NK-92 treated with Interleukin-12 subunit alpha and Interleukin-12 subunit beta, amount 100 ng/mL, for 24 hours (cell line): Measurements from ENCODE around the gene IFNW1.
"Not testable (repeated sequence)": the region's sequence is repeated elsewhere in the genome, so short reads cannot be mapped to it uniquely, and the experiment has no call there.

Experiments used
- DNase-seq: peaks from one replicate; lab custom pipeline; 2025; lab: John Stamatoyannopoulos, UW

IFNW1 gene

DNA sequence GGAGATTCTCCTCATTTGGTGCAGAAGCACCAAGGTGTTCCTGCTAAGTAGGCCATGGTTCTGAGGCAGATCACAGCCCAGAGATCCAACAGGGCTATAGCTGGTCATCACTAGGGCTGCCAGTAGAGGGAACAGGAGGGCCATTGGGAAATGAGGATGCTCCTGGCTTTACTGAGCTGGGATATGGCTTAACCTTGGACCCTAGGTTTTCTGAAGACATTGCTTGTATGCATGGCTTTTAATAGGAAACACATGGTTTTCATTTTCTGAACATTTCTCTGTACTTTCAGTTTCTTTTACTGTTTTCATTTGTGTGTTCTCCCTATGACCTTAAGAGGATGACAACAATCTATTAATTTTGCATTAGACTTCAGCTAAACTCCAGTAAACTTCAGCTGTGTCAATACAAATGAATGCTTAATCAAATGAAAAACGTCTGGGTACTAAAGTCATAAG lies at the start of gene IFNW1:
TSS of gene IFNW1 (minus strand) at position 406 of the 456 bp plus-strand sequence. CDS start at position 144, 262 bp downstream.
- DNase-seq, result no peak

DNA sequence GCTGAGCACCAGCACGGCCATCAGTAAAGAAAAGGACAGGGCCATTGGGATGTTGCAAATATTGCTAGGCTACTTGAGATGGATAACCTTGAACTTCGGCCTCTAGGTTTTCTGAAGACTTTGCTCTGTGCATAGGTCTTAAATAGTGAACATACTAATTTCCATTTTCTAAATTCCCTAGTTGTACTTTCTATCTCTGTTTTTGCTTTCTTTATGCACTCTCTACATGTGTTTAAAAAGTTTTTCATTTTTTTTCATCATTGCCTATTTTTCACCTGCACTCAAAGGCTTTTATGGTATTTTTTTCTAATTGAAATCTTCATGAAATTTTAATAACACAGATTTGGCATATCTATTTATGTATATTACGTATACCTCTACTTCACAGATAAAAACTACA lies 45.9 kb upstream of the IFNW1 start, which contains the start of gene IFNA4:
TSS of gene IFNA4 (minus strand) at position 101 of the 400 bp plus-strand sequence. CDS start at position 45, 56 bp downstream.
- not testable (repeated sequence) for DNase-seq

DNA sequence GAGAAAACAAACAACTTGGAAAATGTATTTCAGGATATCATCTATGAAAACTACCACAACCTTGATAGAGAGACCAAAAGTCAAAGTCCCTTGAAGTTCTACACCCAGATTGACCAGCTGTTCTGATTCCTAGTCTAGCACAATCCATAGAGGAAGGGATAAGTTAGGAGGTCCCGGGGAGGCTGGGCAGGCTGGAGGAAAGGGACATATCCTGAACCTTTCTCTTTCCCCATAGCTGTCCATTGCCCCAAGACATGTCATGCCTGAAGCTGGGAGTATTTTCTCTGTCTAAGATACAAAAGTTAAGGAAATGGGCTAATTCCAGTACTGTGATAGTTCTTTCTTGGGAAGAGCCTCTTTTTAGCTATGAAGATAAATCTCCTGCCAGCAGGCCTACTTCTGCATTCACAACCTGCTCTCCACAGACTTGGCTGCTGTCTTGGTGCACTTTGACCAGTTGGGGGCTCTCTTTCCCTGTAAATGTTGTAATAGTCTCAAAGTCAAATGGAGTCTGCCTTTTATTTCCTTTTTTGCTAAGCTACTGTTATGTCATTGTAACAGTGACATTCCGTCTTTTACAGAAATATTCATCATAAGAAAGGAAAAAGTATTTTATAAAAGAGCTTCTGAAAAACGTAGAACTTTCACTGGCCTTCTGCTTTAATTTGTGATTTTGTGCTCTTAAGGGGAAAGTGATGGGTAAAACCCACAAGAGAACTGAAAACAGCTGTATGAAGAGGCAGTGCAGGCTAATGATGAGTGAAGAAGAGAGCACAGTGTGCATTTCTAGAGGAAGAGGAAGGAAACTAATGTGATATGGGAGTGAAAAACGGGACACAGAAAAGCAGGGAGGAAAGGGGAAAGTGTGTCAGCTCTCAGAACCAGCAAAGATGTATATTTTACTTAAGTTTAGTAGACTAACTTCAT lies 41.4 kb upstream of the IFNW1 start:
- DNase-seq, result not testable (repeated sequence)

GRCh38 chr9:21174671-21175070 lies 33.0 kb upstream of the IFNW1 start:
- no peak for DNase-seq

GRCh38 chr9:21172156-21172555 lies 30.5 kb upstream of the IFNW1 start:
- no peak for DNase-seq

GRCh38 chr9:21171351-21171750 lies 29.7 kb upstream of the IFNW1 start:
- no peak for DNase-seq

DNA sequence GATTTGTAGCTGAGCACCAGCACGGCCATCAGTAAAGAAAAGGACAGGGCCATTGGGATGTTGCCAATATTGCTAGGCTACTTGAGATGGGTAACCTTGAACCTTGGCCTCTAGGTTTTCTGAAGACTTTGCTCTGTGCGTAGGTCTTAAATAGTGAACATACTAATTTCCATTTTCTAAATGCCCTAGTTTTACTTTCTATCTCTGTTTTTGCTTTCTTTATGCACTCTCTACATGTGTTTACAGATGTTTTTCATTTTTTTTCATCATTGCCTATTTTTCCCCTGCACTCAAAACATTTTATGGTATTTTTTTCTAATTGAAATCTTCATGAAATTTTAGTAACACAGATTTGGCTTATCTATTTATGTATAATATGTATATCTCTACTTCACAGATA lies 24.9 kb upstream of the IFNW1 start, which contains the start of gene IFNA21:
TSS of gene IFNA21 (minus strand) at position 101 of the 400 bp plus-strand sequence. CDS start at position 53, 48 bp downstream.
- DNase-seq, result not testable (repeated sequence)

DNA sequence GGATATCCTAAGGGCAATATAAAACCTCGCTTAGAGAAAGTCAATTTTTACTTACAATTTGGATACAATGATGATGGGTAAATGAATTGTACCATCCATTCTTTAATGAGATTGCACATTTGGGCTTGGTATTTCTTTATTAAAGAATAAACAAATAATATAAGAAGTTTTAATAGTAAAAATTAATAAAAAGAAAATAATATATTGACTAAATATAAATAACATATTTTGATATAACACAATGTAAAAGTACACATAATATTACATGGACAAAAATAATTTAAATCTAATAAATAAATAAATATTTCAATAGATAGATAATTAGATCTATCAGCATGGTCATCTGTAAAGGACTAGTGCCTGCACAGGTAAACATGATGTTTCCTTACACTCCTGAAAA lies 23.9 kb upstream of the IFNW1 start:
- no peak for DNase-seq

DNA sequence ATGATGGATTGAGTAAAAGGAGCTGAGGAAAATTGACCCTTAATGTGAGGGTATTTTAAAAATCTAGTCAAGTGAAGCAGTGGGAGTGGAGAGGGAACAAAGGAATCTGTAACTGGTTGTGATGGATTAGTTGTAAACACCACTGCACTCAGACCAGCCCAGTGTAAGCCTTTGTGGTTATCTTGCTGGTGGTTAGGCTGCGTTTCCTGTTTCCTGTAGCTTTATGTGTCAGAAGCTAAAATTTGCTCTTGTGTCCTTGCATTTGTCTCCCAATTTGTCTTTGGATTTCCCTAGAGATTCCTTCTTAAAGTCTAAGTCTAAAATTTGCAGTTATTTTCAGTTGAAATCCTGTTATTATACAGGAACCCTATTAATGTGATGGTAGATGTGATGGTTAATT lies 18.5 kb upstream of the IFNW1 start:
- peak; percentile 34 for DNase-seq

DNA sequence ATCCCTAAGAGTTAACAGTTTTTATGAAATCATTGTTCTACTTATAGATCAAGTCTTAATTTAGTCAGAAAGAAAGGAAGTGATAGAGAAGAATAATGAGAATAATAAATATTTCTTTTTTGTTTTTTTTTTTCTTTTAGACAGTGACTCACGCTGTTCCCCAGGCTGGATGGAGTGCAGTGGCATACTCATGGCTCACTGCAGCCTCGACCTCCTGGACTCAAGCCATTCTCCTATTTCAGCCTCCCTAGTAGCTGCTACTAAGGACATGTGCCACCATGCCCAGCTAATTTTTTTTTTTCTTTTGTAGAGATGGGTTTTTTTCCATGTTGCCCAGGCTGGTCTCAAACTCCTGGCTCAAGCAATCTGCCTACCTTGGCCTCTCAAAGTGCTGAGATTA lies 13.9 kb upstream of the IFNW1 start:
- DNase-seq, result no peak

DNA sequence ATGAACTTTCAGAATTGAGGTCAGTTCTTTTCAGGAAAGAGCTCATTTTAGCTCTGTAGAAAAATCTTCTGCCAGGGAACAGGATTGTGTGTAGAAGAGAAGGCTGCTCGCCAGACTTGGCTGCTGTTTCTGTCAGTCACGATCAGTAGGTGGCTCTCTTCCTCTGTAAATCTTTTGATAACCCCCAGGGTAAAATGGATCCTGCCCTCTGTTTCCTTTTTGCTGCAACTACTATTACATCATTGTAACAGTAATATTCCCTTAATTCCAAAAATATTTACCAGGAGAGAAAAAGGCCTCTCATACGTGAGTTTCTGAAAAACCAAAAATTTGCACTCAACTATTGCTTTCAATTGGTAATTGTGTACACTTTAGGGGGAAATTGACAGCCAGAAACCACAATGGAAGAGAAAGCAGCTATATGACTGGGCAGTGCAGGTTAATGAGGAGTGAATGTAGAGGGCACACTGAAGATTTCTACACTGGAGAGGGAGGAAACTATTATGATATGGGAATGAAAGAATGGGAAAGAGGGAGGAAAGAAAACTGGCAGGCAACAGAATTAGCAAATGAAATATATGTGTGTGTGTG lies 12.5 kb upstream of the IFNW1 start:
- no peak for DNase-seq

GRCh38 chr9:21153336-21154017 lies 11.8 kb upstream of the IFNW1 start:
- DNase-seq, result no peak

GRCh38 chr9:21144603-21145002 lies 3.0 kb upstream of the IFNW1 start:
- DNase-seq, result no peak

DNA sequence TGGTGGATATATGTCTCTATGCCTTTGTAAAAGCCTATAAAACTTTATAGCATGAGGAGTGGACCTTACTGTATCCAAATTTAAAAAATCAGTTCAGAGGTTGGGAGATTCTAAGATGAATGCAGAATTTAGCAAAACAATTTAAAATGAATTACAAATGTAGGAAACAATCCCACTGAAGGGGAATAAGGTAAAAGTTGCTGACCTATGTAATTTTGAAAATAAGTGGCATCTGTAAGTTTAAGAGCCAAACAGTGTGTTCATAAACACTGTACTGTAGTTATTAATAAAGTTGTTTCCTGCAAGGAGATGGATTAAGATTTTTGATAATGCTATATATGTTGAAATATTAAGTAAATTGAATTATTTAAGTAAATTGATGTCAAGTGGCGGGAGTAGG lies 4.6 kb downstream of the IFNW1 start:
- no peak for DNase-seq

GRCh38 chr9:21135736-21136135 lies 5.9 kb downstream of the IFNW1 start:
- no peak for DNase-seq

GRCh38 chr9:21128186-21128585 lies 13.4 kb downstream of the IFNW1 start:
- DNase-seq, result not testable (repeated sequence)

DNA sequence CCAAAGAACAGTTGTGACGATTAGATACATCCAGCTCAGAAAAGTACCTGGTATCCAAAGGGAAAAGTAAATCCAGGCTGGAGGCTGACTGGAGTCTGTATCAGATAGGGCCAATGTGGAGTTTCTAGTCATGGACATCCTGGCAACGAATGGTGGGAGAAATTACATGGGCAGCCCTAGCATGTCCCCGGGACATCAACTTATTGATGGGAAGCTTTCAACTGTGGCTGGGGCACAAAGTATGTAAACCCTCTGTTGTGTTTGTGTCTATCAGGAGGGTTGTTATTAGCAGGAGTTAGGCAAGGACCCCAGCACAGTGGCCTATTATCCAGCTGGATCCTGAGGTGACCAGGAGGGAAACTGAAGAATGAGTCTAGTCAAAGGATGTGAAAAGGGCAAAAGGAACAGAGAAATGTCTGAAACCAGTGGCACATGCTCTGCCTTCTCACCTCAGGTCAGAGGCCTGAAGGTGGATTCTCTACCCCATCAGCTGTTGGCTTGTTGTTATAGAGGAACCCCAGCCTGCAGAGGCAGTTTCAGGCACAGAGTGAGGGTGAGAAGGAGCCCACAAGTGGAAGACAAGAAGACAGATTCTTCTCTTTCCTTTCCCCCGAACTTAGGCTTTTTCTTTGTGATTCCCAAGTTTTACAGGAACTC lies 19.9 kb downstream of the IFNW1 start:
- no peak for DNase-seq

DNA sequence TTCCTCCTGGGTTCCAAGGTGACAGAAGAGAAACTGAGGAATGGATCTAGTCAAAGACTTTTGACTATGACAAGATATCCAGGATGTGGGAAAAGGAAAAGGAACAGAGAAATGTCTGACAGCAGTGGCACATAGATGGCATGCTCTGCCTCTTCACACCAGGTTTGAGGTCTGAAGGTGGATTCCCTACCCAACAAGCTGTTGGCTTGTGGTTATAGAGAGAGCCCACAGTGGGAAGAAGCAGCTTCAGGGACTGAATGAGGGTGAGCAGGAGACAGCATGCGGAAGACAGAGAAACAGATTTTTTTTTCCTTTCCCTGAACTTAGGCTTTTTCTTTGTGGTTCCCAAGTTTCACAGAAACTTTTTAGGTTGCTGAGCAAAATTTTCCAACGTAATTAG lies 20.6 kb downstream of the IFNW1 start:
- no peak for DNase-seq

DNA sequence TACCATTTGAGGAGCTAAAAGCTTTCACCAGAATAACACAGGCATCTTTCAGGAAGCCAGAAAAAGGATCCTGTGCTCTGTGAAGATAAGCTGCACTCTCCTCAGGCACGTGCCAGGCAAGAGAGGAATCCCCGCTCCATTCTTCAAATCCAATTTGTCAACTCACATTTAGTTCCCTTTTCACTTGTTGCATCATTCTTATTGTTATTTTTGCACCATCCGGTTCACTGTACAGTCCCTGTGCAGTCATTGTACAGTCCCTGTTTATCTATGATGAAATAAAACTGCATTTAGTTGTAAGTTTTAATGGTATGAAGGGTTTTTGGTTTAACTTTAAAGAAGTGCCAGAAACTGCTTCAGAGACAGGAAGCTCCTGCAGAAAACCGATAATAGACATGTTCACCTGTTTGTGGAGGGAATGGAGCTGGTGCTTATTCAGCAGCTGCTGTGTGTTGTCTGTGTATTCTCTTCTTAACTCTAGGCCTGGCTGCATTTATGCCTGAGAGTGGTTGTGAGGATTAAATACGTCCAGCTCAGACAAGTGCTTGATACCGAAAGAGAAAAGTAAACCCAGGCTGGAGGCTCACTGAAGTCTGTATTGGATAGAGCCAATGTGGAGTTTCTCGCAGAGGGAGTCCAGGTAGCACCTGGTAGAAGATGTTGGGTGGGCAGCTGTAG lies 22.4 kb downstream of the IFNW1 start:
- no peak for DNase-seq

DNA sequence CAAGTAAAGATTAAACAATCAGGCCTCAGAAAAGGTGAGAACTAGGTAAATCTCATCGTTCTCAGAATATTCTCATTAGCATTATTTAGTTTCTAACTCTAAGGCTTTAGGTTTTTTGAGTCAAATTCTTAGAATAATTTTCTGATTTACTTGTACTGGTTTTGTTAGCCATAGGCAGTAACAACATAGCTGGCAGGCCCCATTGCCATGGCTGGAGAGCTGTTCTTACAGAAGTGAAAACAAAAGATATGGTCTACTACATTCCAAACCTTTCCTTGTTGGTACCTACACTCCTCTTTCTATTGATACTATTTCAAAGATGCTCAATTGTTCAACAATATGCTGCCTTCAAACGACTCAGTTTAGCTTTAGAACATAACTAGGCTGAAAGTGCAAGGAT lies 27.3 kb downstream of the IFNW1 start:
- no peak for DNase-seq
